GM21786 (cell line): ENCODE data around the gene AGPAT4.
A peak's percentile ranks its signal among the peaks of the same experiment; 100 is the strongest.
"Not testable (repeated sequence)": the region's sequence is repeated elsewhere in the genome, so short reads cannot be mapped to it uniquely, and the experiment has no call there.

Source experiments
- ATAC-seq: cut with Tn5 transposase; IDR thresholded peaks from one replicate; pipeline ENCODE4 v1.9.1; 2021; ENCODE audit not compliant: unreplicated experiment

Gene AGPAT4

GRCh38 chr6:161230339-161230738 is 43.5 kb downstream of the AGPAT4 start:
- no peak for ATAC-seq

GRCh38 chr6:161228921-161229591 is 44.8 kb downstream of the AGPAT4 start:
- peak; percentile 63 for ATAC-seq

GRCh38 chr6:161228096-161228495 is 45.8 kb downstream of the AGPAT4 start:
- ATAC-seq = no peak

GRCh38 chr6:161227004-161227960 is 46.6 kb downstream of the AGPAT4 start:
- ATAC-seq = peak; percentile 8

- ATAC-seq = peak; percentile 37
Measured at GRCh38 chr6:161226009-161226964, 47.6 kb downstream of the AGPAT4 start.

- no peak for ATAC-seq
Measured at GRCh38 chr6:161225681-161226008, 48.2 kb downstream of the AGPAT4 start.

- not testable (repeated sequence) for ATAC-seq
Measured at GRCh38 chr6:161224951-161225680, 48.7 kb downstream of the AGPAT4 start.

GRCh38 chr6:161223646-161224045 is 50.2 kb downstream of the AGPAT4 start:
- ATAC-seq = no peak

GRCh38 chr6:161222706-161223234 is 51.1 kb downstream of the AGPAT4 start:
- no peak for ATAC-seq

- ATAC-seq = no peak
Measured at GRCh38 chr6:161220346-161220745, 53.5 kb downstream of the AGPAT4 start.

GRCh38 chr6:161219680-161220079 is 54.2 kb downstream of the AGPAT4 start:
- no peak for ATAC-seq

- ATAC-seq = no peak
Measured at GRCh38 chr6:161218222-161218621, 55.6 kb downstream of the AGPAT4 start.

GRCh38 chr6:161217628-161218027 is 56.2 kb downstream of the AGPAT4 start:
- no peak for ATAC-seq

- no peak for ATAC-seq
Measured at GRCh38 chr6:161216616-161217205, 57.1 kb downstream of the AGPAT4 start.

- no peak for ATAC-seq
Measured at GRCh38 chr6:161215876-161216615, 57.8 kb downstream of the AGPAT4 start.

- ATAC-seq = no peak
Measured at GRCh38 chr6:161215193-161215592, 58.7 kb downstream of the AGPAT4 start.

- ATAC-seq = no peak
Measured at GRCh38 chr6:161214722-161215121, 59.1 kb downstream of the AGPAT4 start.

GRCh38 chr6:161212902-161213301 is 61.0 kb downstream of the AGPAT4 start:
- ATAC-seq = no peak

GRCh38 chr6:161211380-161212035 is 62.4 kb downstream of the AGPAT4 start:
- no peak for ATAC-seq
